Upper lobe of left lung (tissue), 4 donors: Measurements from ENCODE around the gene TXN2.

ENCODE experiments used
- POLR2A ChIP-seq, 4 donors: fragments of 450-650 bp; IDR thresholded peaks; one replicate each; pipeline ENCODE4 v1.5.1; 2016 to 2017; ENCODE audit warnings: antibody characterized with exemption in 4 of 4, mild to moderate bottlenecking in 2 of 4
- POLR2AphosphoS5 ChIP-seq, 2 donors: sonication (generic); formaldehyde crosslinking; IDR thresholded peaks; one replicate each; pipeline ENCODE4 v1.5.1; 2017; ENCODE audit warnings: antibody characterized with exemption in 2 of 2
- TF ChIP-seq, protein P1 (sequence below), 6 experiments: fragments of 450-650 bp in 4 of 6; fragments of 200-600 bp in 2 of 6; sonication (generic) in 2 of 6; IDR thresholded peaks; one replicate each; pipeline ENCODE4 v1.5.1; 2016 to 2019; ENCODE audit warnings: antibody characterized with exemption in 6 of 6

DNA sequence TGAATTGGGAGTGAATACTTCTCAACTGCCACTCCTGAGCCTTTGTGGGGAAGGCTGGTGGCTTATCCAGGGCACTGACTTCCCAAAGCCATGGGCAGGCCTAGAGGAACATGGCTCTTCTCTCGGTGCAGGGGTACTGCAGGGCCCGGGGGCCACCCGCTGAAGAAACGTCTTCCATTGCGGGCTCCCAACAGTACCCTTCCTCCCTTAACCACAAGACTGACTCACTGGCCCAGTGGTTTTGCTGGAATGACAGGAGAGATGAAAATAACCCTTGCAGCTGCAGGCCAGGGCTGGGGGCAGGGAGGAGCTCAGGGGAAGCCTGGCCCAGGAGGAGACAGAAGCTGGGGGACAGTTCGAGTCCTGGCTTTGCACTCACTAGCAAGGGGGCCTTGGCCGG is 13.5 kb downstream of the TXN2 start:
- TF ChIP-seq POLR2AphosphoS5 (IDR thresholded peaks at IDR 0.05) (no peak), POLR2A (IDR thresholded peaks at IDR 0.05) (no peak)
- TF ChIP-seq, protein P1, sequence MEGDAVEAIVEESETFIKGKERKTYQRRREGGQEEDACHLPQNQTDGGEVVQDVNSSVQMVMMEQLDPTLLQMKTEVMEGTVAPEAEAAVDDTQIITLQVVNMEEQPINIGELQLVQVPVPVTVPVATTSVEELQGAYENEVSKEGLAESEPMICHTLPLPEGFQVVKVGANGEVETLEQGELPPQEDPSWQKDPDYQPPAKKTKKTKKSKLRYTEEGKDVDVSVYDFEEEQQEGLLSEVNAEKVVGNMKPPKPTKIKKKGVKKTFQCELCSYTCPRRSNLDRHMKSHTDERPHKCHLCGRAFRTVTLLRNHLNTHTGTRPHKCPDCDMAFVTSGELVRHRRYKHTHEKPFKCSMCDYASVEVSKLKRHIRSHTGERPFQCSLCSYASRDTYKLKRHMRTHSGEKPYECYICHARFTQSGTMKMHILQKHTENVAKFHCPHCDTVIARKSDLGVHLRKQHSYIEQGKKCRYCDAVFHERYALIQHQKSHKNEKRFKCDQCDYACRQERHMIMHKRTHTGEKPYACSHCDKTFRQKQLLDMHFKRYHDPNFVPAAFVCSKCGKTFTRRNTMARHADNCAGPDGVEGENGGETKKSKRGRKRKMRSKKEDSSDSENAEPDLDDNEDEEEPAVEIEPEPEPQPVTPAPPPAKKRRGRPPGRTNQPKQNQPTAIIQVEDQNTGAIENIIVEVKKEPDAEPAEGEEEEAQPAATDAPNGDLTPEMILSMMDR (IDR thresholded peaks at IDR 0.05): no peak
